Mesothelial cell of epicardium (in vitro differentiated cells): ENCODE results near the gene CGNL1. TPM values are rescaled to one million over a fixed set of nuclear protein-coding genes. Genes with fewer than 3 reads are reported as not detected.

ENCODE experiments used
- DNase-seq, 2 experiments: peaks; one replicate each; pipeline ENCODE4 v3.0.0; 2021; ENCODE audit warnings: low spot score in 2 of 2; ENCODE audit not compliant: unreplicated experiment in 2 of 2
- H3K27ac Mint-ChIP-seq: 2 replicates; pipeline ENCODE4 v1.8.0; 2021; ENCODE audit warnings: mixed read lengths
- H3K27me3 Mint-ChIP-seq: 2 replicates; pipeline ENCODE4 v1.8.0; 2021; ENCODE audit warnings: low read depth, mixed read lengths
- H3K36me3 Mint-ChIP-seq: 2 replicates; pipeline ENCODE4 v1.8.0; 2021; ENCODE audit warnings: mixed read lengths
- H3K4me1 Mint-ChIP-seq: 2 replicates; pipeline ENCODE4 v1.8.0; 2021; ENCODE audit warnings: mixed read lengths
- H3K4me3 Mint-ChIP-seq: 2 replicates; pipeline ENCODE4 v1.8.0; 2021; ENCODE audit warnings: mild to moderate bottlenecking, moderate library complexity, mixed read lengths
- H3K9me3 Mint-ChIP-seq: 2 replicates; pipeline ENCODE4 v1.8.0; 2021; ENCODE audit warnings: mixed read lengths
- CTCF ChIP-seq: fragments of 200-600 bp; sonication (generic); IDR thresholded peaks from one replicate; pipeline ENCODE4 v1.5.0; 2021; ENCODE audit warnings: antibody characterized with exemption; ENCODE audit not compliant: unreplicated experiment
- total RNA-seq: library from RNA; stranded (reverse); gene quantifications from 3 replicates; pipeline ENCODE4 v1.2.1, GENCODE V29; 2021

CGNL1 gene
- total RNA-seq, 1 donor from 2014 or later: 34.1 TPM

- peaks cover 88% of the 10 kb centered on the region for H3K4me1 Mint-ChIP-seq
- H3K9me3 Mint-ChIP-seq: no peaks in the 10 kb centered on the region
- DNase-seq: no peak
- no peaks in the 10 kb centered on the region for H3K36me3 Mint-ChIP-seq
- H3K27ac Mint-ChIP-seq: peak overlapping the region; percentile 85
- H3K27me3 Mint-ChIP-seq: no peaks in the 10 kb centered on the region
- H3K4me3 Mint-ChIP-seq: no peak overlapping the region
- TF ChIP-seq CTCF: no peak
These were observed 125.8 kb downstream of the CGNL1 start for GRCh38 chr15:57502116-57502515.

DNA sequence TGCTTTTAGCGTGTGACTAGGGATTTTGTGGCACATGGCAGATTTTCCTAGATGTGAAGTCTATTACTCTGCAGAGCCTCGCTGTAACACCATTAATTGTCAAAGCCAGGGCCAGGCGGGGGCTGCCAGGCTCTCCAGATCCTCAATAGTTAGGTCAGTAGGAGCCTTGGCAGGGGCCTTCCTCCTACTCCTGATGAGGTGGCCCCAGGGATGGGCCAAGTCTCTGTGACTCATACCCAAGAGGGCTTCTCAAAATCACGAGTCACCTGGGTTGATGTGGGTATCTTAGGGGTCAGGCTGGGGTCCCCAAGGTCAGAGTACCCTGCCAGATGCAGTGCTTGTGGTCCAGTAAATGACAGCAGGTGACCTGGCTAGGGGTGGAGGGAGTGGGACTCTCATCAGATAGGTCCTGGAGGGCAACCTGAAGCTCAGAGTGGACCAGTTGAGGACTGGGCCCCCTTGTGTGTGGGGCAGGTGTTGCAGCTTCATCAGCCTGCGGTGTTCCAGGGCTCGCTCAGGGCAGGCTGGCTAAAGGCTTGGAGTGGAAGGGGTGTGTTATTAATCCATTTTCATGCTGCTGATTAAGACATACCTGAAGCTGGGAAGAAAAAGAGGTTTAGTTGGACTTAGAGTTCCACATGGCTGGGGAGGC, 126.9 kb downstream of the CGNL1 start:
- no peaks in the 10 kb centered on the region for H3K36me3 Mint-ChIP-seq
- H3K27me3 Mint-ChIP-seq: no peaks in the 10 kb centered on the region
- DNase-seq: no peak
- no peak for TF ChIP-seq CTCF
- H3K4me1 Mint-ChIP-seq: peaks cover 90% of the 10 kb centered on the region
- H3K9me3 Mint-ChIP-seq: no peaks in the 10 kb centered on the region
- H3K4me3 Mint-ChIP-seq: no peak overlapping the region
- peak overlapping the region; percentile 96 for H3K27ac Mint-ChIP-seq

DNA sequence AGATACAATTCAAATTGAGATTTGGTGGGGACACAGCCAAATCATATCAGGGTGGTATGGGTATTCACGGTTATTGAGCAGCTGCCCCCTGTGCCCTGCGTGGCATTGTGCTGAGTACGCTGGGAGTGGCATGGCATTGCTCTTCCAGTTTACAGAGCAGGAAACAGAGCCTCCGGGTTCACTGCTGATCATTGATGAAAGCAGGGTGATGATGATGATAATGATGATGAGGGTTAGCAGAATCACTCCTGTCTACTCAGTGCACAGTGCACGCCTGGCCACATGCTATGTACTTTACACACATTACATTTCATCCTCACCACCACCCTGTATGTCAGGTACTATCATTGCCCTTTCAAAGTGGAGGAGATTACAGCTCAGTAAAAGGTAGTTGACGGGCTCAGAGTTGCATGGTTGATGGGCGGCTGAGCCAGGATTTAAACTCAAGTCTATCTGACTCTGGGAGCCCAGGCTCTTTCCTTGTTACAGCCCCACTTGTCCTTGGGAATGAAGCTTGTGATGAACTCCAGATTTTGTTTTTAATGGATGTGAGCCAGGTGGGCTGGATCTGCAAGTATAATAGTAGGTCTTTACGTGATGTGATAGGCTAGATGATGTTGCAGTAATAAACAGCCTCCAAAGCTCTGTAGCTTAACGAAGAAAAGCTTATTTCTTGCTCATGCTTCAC, 127.8 kb downstream of the CGNL1 start:
- peak overlapping the region; percentile 96 for H3K27ac Mint-ChIP-seq
- peaks cover 91% of the 10 kb centered on the region for H3K4me1 Mint-ChIP-seq

GRCh38 chr15:57504599-57504940, 128.3 kb downstream of the CGNL1 start:
- TF ChIP-seq CTCF: no peak
- Mint-ChIP-seq H3K9me3 (no peaks in the 10 kb centered on the region), H3K36me3 (no peaks in the 10 kb centered on the region), H3K4me3 (no peak overlapping the region), H3K27me3 (no peaks in the 10 kb centered on the region), H3K27ac (peak overlapping the region; percentile 96), H3K4me1 (peaks cover 94% of the 10 kb centered on the region)
- no peak for DNase-seq

More for the DNA sequence above, 127.8 kb downstream of the CGNL1 start:
- Mint-ChIP-seq H3K36me3 (no peaks in the 10 kb centered on the region), H3K9me3 (no peaks in the 10 kb centered on the region), H3K4me3 (no peak overlapping the region), H3K27me3 (no peaks in the 10 kb centered on the region)
- DNase-seq: no peak
- no peak for TF ChIP-seq CTCF

DNA sequence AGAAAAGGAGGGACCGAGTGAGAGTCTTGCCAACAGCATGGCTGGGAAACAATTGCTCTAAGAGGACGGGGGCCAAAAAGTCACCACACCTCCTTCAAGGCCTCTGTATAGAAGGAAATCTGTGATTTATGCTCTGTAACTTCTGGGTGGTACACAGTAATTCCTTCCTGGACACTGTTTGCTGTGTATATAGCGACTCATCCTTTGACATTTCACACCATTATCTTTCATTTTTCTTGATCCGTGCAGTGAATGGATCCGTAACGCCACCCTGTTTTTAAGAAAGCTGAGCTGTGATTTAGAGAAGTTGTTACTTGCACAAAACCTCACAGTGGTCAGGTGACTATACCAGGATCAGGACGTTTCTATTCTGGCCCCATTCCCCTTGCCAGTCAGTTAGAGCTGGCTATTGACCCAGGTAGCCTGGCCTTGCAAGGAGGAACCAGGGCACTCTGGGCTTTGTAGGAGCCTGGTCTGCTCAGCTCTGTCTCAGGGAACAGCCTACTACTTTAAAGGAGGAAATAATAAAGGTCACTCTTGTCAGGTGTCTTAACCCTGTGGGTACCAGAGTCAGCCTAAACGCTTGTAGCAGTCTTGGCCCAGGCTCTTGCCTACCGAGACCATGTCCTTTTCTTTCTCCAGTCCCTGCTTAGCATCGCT, 128.9 kb downstream of the CGNL1 start:
- Mint-ChIP-seq H3K27me3 (no peaks in the 10 kb centered on the region), H3K9me3 (no peaks in the 10 kb centered on the region), H3K4me3 (no peak overlapping the region), H3K27ac (peak overlapping the region; percentile 98), H3K36me3 (no peaks in the 10 kb centered on the region), H3K4me1 (peaks cover 94% of the 10 kb centered on the region)
- no peak for DNase-seq
- no peak for TF ChIP-seq CTCF
